CD14-positive monocyte (primary cell): Measurements from ENCODE around the gene TREM2. TPM values are rescaled to one million over a fixed set of nuclear protein-coding genes. Genes with fewer than 3 reads are reported as not detected.

Experiments used
- DNase-seq, 3 donors: peaks; one replicate each; pipeline ENCODE4 v3.0.0-alpha.2; 2011 to 2022
- H2AFZ ChIP-seq: 2 replicates; pipeline ENCODE4 v1.6.0; 2012; ENCODE audit warnings: mild to moderate bottlenecking, low read depth, low read length, inconsistent platforms; ENCODE audit not compliant: insufficient read depth, poor library complexity, severe bottlenecking
- H3K27ac ChIP-seq, 2 donors: 1 replicate in 1 of 2; 2 replicates in 1 of 2; pipeline ENCODE4 v1.5.1; 2012 to 2013; ENCODE audit warnings: low read length in 2 of 2, control low read depth in 1 of 2, inconsistent platforms in 1 of 2, low read depth in 1 of 2, mild to moderate bottlenecking in 1 of 2
- H3K27me3 ChIP-seq, 2 donors: one replicate each; pipeline versions ENCODE4 v1.6.0 to v1.6.1; 2011 to 2013; ENCODE audit warnings: low read length in 2 of 2; ENCODE audit not compliant: control insufficient read depth in 2 of 2, insufficient read depth in 2 of 2
- H3K36me3 ChIP-seq, 2 donors: replicated peaks in 1 of 2; 1 replicate in 1 of 2; 2 replicates in 1 of 2; pipeline versions ENCODE4 v1.5.1 to v1.6.1; 2012 to 2013; ENCODE audit warnings: low read length in 2 of 2, control low read depth in 1 of 2, inconsistent platforms in 1 of 2, mild to moderate bottlenecking in 1 of 2; ENCODE audit not compliant: insufficient read depth in 2 of 2, control insufficient read depth in 1 of 2
- H3K4me1 ChIP-seq, 2 donors: 1 replicate in 1 of 2; 2 replicates in 1 of 2; pipeline versions ENCODE4 v1.5.1 to v1.6.1; 2012 to 2013; ENCODE audit warnings: low read length in 2 of 2, control low read depth in 1 of 2, inconsistent platforms in 1 of 2, mild to moderate bottlenecking in 1 of 2, moderate library complexity in 1 of 2; ENCODE audit not compliant: insufficient read depth in 2 of 2, control insufficient read depth in 1 of 2
- H3K4me2 ChIP-seq: replicated peaks from 2 replicates; pipeline ENCODE3; 2012; ENCODE audit warnings: low read length, moderate library complexity, mild to moderate bottlenecking; ENCODE audit not compliant: poor library complexity, severe bottlenecking; ENCODE audit errors: extremely low read depth
- H3K4me3 ChIP-seq, 3 experiments: fragments of 200-600 bp in 1 of 3; sonication (generic) in 1 of 3; replicated peaks in 1 of 3; 1 replicate in 2 of 3; 2 replicates in 1 of 3; pipeline ENCODE4 v1.5.1; 2011 to 2013; ENCODE audit warnings: low read length in 3 of 3, mild to moderate bottlenecking in 3 of 3, control low read depth in 2 of 3, low read depth in 2 of 3, inconsistent platforms in 1 of 3, moderate library complexity in 1 of 3
- H3K79me2 ChIP-seq: 2 replicates; pipeline ENCODE4 v1.6.0; 2012; ENCODE audit warnings: mild to moderate bottlenecking, control low read depth, inconsistent platforms, low read length, moderate library complexity; ENCODE audit not compliant: insufficient read depth
- H3K9ac ChIP-seq: 2 replicates; pipeline ENCODE4 v1.6.0; 2017; ENCODE audit warnings: low read length, mild to moderate bottlenecking; ENCODE audit not compliant: insufficient read depth, poor library complexity, severe bottlenecking
- H3K9me3 ChIP-seq, 2 donors: replicated peaks in 1 of 2; 1 replicate in 1 of 2; 2 replicates in 1 of 2; pipeline versions ENCODE4 v1.5.1 to v1.6.1; 2012 to 2013; ENCODE audit warnings: low read length in 2 of 2, control low read depth in 1 of 2; ENCODE audit not compliant: control insufficient read depth in 1 of 2, insufficient read depth in 1 of 2
- H4K20me1 ChIP-seq: 2 replicates; pipeline ENCODE4 v1.6.0; 2012; ENCODE audit warnings: mild to moderate bottlenecking, low read length, control low read depth, moderate library complexity; ENCODE audit not compliant: insufficient read depth
- H3K27ac Mint-ChIP-seq, 7 donors: one replicate each; pipeline ENCODE4 v1.8.0; 2020; ENCODE audit warnings: mild to moderate bottlenecking in 7 of 7, mixed read lengths in 7 of 7, moderate library complexity in 6 of 7, inconsistent platforms in 2 of 7
- H3K27me3 Mint-ChIP-seq, 3 donors: one replicate each; pipeline ENCODE4 v1.8.0; 2021 to 2022; ENCODE audit warnings: low read depth in 3 of 3, mild to moderate bottlenecking in 3 of 3, mixed read lengths in 3 of 3, moderate library complexity in 3 of 3, inconsistent platforms in 1 of 3
- H3K36me3 Mint-ChIP-seq, 2 donors: one replicate each; pipeline ENCODE4 v1.8.0; 2020; ENCODE audit warnings: mixed read lengths in 2 of 2, inconsistent platforms in 1 of 2, mild to moderate bottlenecking in 1 of 2
- H3K4me1 Mint-ChIP-seq: one replicate; pipeline ENCODE4 v1.8.0; 2020; ENCODE audit warnings: mild to moderate bottlenecking, mixed read lengths
- H3K4me3 Mint-ChIP-seq, 2 donors: one replicate each; pipeline ENCODE4 v1.8.0; 2020; ENCODE audit warnings: mild to moderate bottlenecking in 2 of 2, mixed read lengths in 2 of 2, moderate library complexity in 1 of 2
- H3K9me3 Mint-ChIP-seq, 7 donors: one replicate each; pipeline ENCODE4 v1.8.0; 2020 to 2022; ENCODE audit warnings: mixed read lengths in 7 of 7, mild to moderate bottlenecking in 6 of 7, moderate library complexity in 6 of 7, inconsistent platforms in 2 of 7
- WGBS: methylation state at CpG from one replicate; pipeline ENCODE4 v1.1.5; 2013; ENCODE audit warnings: missing lambda C conversion rate; ENCODE audit not compliant: insufficient coverage; 5-methylcytosine and 5-hydroxymethylcytosine counted together
- intact Hi-C, 2 donors: fragments of 100-400 bp; cut with micrococcal nuclease; formaldehyde crosslinking; loops; one replicate each; pipeline versions ENCODE4 v1.15.0 to v1.15.1; 2023
- polyA plus RNA-seq, 3 donors: library from polyadenylated mRNA; depleted of rRNA in 1 of 3; unstranded in 2 of 3; stranded (reverse) in 1 of 3; fragments of 300-500 nt in 2 of 3; fragments of >200 nt in 1 of 3; fragmentation: Illumina TruSeq in 2 of 3; gene quantifications; 1 replicate in 2 of 3; 2 replicates in 1 of 3; pipeline ENCODE4 v1.2.3, GENCODE V29; 2012 to 2021
- TF ChIP-seq, protein P1 (sequence below): fragments of 200-600 bp; IDR thresholded peaks from one replicate; pipeline ENCODE4 v1.8.0; 2022; ENCODE audit warnings: antibody characterized with exemption, mild to moderate bottlenecking

The TREM2 gene
- polyA plus RNA-seq, 3 donors: 0.54 to 0.78 (median 0.56) TPM

- Histone ChIP-seq H3K4me2 (no peak overlapping the region), H3K36me3 (no peaks in the 10 kb centered on the region), H2AFZ (no peak overlapping the region), H3K4me3 (no peak overlapping the region), H3K9me3 (no peaks in the 10 kb centered on the region), H3K27ac (no peak overlapping the region), H3K9ac (no peak overlapping the region), H3K4me1 (no peaks in the 10 kb centered on the region), H4K20me1 (no peaks in the 10 kb centered on the region), H3K79me2 (no peaks in the 10 kb centered on the region), H3K27me3 (no peaks in the 10 kb centered on the region)
- intact Hi-C loops: no loop called here
- TF ChIP-seq, protein P1, sequence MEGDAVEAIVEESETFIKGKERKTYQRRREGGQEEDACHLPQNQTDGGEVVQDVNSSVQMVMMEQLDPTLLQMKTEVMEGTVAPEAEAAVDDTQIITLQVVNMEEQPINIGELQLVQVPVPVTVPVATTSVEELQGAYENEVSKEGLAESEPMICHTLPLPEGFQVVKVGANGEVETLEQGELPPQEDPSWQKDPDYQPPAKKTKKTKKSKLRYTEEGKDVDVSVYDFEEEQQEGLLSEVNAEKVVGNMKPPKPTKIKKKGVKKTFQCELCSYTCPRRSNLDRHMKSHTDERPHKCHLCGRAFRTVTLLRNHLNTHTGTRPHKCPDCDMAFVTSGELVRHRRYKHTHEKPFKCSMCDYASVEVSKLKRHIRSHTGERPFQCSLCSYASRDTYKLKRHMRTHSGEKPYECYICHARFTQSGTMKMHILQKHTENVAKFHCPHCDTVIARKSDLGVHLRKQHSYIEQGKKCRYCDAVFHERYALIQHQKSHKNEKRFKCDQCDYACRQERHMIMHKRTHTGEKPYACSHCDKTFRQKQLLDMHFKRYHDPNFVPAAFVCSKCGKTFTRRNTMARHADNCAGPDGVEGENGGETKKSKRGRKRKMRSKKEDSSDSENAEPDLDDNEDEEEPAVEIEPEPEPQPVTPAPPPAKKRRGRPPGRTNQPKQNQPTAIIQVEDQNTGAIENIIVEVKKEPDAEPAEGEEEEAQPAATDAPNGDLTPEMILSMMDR: no peak
- Mint-ChIP-seq H3K4me1 (no peaks in the 10 kb centered on the region), H3K4me3 (no peak overlapping the region), H3K27me3 (peaks cover 3 to 9% (median 6%) of the 10 kb centered on the region in 3 donors), H3K27ac (no peak overlapping the region), H3K9me3 (peaks cover 0 to 6% (median 0%) of the 10 kb centered on the region in 7 donors), H3K36me3 (no peaks in the 10 kb centered on the region)
- no peak for DNase-seq
- no CpG with 5 or more reads among the region's 1 CpG for WGBS
These were observed 12.2 kb downstream of the TREM2 start for GRCh38 chr6:41150671-41151070.

- Mint-ChIP-seq H3K36me3 (peaks cover 0 to 2% of the 10 kb centered on the region in 2 donors), H3K27ac (no peak overlapping the region), H3K4me3 (no peak overlapping the region), H3K27me3 (peaks cover 1 to 5% (median 3%) of the 10 kb centered on the region in 3 donors), H3K4me1 (no peaks in the 10 kb centered on the region), H3K9me3 (peaks cover 0 to 2% (median 2%) of the 10 kb centered on the region in 7 donors)
- DNase-seq: no peak
- Histone ChIP-seq H3K36me3 (no peaks in the 10 kb centered on the region), H3K27ac (no peak overlapping the region), H3K4me2 (no peak overlapping the region), H3K9me3 (no peaks in the 10 kb centered on the region), H2AFZ (no peak overlapping the region), H3K79me2 (no peaks in the 10 kb centered on the region), H3K4me3 (no peak overlapping the region), H3K9ac (no peak overlapping the region), H4K20me1 (no peaks in the 10 kb centered on the region), H3K27me3 (no peaks in the 10 kb centered on the region), H3K4me1 (no peaks in the 10 kb centered on the region)
- intact Hi-C loops: no loop called here
- no CpG with 5 or more reads among the region's 1 CpG for WGBS
- TF ChIP-seq, protein P1: no peak
These were observed 15.0 kb downstream of the TREM2 start for GRCh38 chr6:41147917-41148316.
